Nephron (organoid): ENCODE data around the gene GGT5.
A peak's percentile ranks its signal among the peaks of the same experiment; 100 is the strongest.
"Not testable (repeated sequence)": the region's sequence is repeated elsewhere in the genome, so short reads cannot be mapped to it uniquely, and the experiment has no call there.

Experiments
- H3K27ac Mint-ChIP-seq, 3 experiments: 2 replicates each; pipeline ENCODE4 v1.8.0; 2020; ENCODE audit warnings: mixed read lengths in 3 of 3, mild to moderate bottlenecking in 2 of 3, moderate library complexity in 1 of 3
- H3K27me3 Mint-ChIP-seq: 2 replicates; pipeline ENCODE4 v1.8.0; 2021; ENCODE audit warnings: low read depth, mild to moderate bottlenecking, moderate library complexity, mixed read lengths
- H3K36me3 Mint-ChIP-seq: 2 replicates; pipeline ENCODE4 v1.8.0; 2020; ENCODE audit warnings: low read depth, mixed read lengths
- H3K4me1 Mint-ChIP-seq: 2 replicates; pipeline ENCODE4 v1.8.0; 2020; ENCODE audit warnings: mixed read lengths
- H3K4me3 Mint-ChIP-seq, 3 experiments: 2 replicates each; pipeline ENCODE4 v1.8.0; 2020; ENCODE audit warnings: mild to moderate bottlenecking in 3 of 3, mixed read lengths in 3 of 3, moderate library complexity in 2 of 3
- H3K9me3 Mint-ChIP-seq: 2 replicates; pipeline ENCODE4 v1.8.0; 2020; ENCODE audit warnings: mixed read lengths
- CTCF ChIP-seq, 3 experiments: fragments of 200-600 bp; sonication (generic); IDR thresholded peaks; one replicate each; pipeline ENCODE4 v1.5.0; 2021; ENCODE audit warnings: antibody characterized with exemption in 3 of 3; ENCODE audit not compliant: unreplicated experiment in 3 of 3

The GGT5 gene

GRCh38 chr22:24259459-24259858, 14.6 kb upstream of the GGT5 start:
- H3K4me1 Mint-ChIP-seq, H3K27me3 Mint-ChIP-seq, H3K9me3 Mint-ChIP-seq, H3K4me3 Mint-ChIP-seq, H3K36me3 Mint-ChIP-seq: not testable (repeated sequence)
- H3K27ac Mint-ChIP-seq: peak overlapping the region in 2 of 3 experiments; percentile 27 to 49
- peak; percentile 48 to 56 (median 49) for TF ChIP-seq CTCF (IDR thresholded peaks at IDR 0.05; ENCODE audit: unreplicated experiment in 3 of 3)

- not testable (repeated sequence) for H3K4me1 Mint-ChIP-seq, H3K36me3 Mint-ChIP-seq, H3K27ac Mint-ChIP-seq, H3K27me3 Mint-ChIP-seq, H3K9me3 Mint-ChIP-seq, H3K4me3 Mint-ChIP-seq
Observed at GRCh38 chr22:24256736-24257135, 11.9 kb upstream of the GGT5 start.

GRCh38 chr22:24256136-24256535, 11.3 kb upstream of the GGT5 start:
- H3K27ac Mint-ChIP-seq, H3K36me3 Mint-ChIP-seq, H3K9me3 Mint-ChIP-seq, H3K27me3 Mint-ChIP-seq, H3K4me3 Mint-ChIP-seq, H3K4me1 Mint-ChIP-seq: not testable (repeated sequence)

- not testable (repeated sequence) for H3K4me3 Mint-ChIP-seq, H3K9me3 Mint-ChIP-seq, H3K4me1 Mint-ChIP-seq, H3K27me3 Mint-ChIP-seq, H3K36me3 Mint-ChIP-seq, H3K27ac Mint-ChIP-seq
Observed at GRCh38 chr22:24253126-24253525, 8.2 kb upstream of the GGT5 start.

- not testable (repeated sequence) for H3K27me3 Mint-ChIP-seq, H3K4me3 Mint-ChIP-seq
Observed at GRCh38 chr22:24251286-24251685, 6.4 kb upstream of the GGT5 start.

GRCh38 chr22:24249413-24249812, 4.5 kb upstream of the GGT5 start:
- H3K4me3 Mint-ChIP-seq, H3K36me3 Mint-ChIP-seq, H3K27me3 Mint-ChIP-seq, H3K27ac Mint-ChIP-seq, H3K9me3 Mint-ChIP-seq: not testable (repeated sequence)
- H3K4me1 Mint-ChIP-seq: peaks cover 24% of the 10 kb centered on the region

More at GRCh38 chr22:24251286-24251685, 6.4 kb upstream of the GGT5 start:
- H3K27ac Mint-ChIP-seq, H3K9me3 Mint-ChIP-seq, H3K36me3 Mint-ChIP-seq, H3K4me1 Mint-ChIP-seq: not testable (repeated sequence)

GRCh38 chr22:24248611-24249010, 3.7 kb upstream of the GGT5 start:
- H3K36me3 Mint-ChIP-seq, H3K27me3 Mint-ChIP-seq, H3K27ac Mint-ChIP-seq, H3K9me3 Mint-ChIP-seq, H3K4me3 Mint-ChIP-seq: not testable (repeated sequence)
- peaks cover 29% of the 10 kb centered on the region for H3K4me1 Mint-ChIP-seq

- peak; percentile 79 to 83 (median 81) for TF ChIP-seq CTCF (IDR thresholded peaks at IDR 0.05; ENCODE audit: unreplicated experiment in 3 of 3)
- Mint-ChIP-seq H3K36me3 (no peaks in the 10 kb centered on the region), H3K27me3 (no peaks in the 10 kb centered on the region), H3K9me3 (no peaks in the 10 kb centered on the region), H3K4me1 (peaks cover 37% of the 10 kb centered on the region), H3K4me3 (peak overlapping the region in 2 of 3 experiments; percentile 15 to 38), H3K27ac (peak overlapping the region; percentile 71 to 85 (median 82))
Observed at GRCh38 chr22:24247564-24248344, 2.9 kb upstream of the GGT5 start.

GRCh38 chr22:24247011-24247507, 2.2 kb upstream of the GGT5 start:
- Mint-ChIP-seq H3K36me3 (no peaks in the 10 kb centered on the region), H3K27ac (peak overlapping the region; percentile 71 to 85 (median 82)), H3K4me1 (peaks cover 42% of the 10 kb centered on the region), H3K27me3 (no peaks in the 10 kb centered on the region), H3K4me3 (peak overlapping the region in 2 of 3 experiments; percentile 15 to 38), H3K9me3 (no peaks in the 10 kb centered on the region)
- TF ChIP-seq CTCF (IDR thresholded peaks at IDR 0.05; ENCODE audit: unreplicated experiment in 3 of 3): no peak

- Mint-ChIP-seq H3K27ac (peak overlapping the region; percentile 88 to 93 (median 93)), H3K4me1 (peaks cover 48% of the 10 kb centered on the region), H3K4me3 (peak overlapping the region; percentile 59 to 79 (median 73))
- not testable (repeated sequence) for H3K27me3 Mint-ChIP-seq, H3K9me3 Mint-ChIP-seq, H3K36me3 Mint-ChIP-seq
Observed at GRCh38 chr22:24245584-24246561, 991 bp upstream of the GGT5 start.
